PFSK-1 (cell line): Measurements from ENCODE around the gene PALLD.

Experiments
- FOXP2 ChIP-seq: optimal IDR thresholded peaks from 2 replicates; pipeline ENCODE3; 2011; ENCODE audit warnings: borderline replicate concordance, control low read depth, inconsistent platforms; ENCODE audit not compliant: insufficient read depth; ENCODE audit errors: extremely low read length, extremely low read depth
- POLR2AphosphoS5 ChIP-seq: IDR thresholded peaks from 2 replicates; pipeline ENCODE4 v1.6.1; 2012; ENCODE audit warnings: low read depth, mild to moderate bottlenecking, control low read depth, low read length, moderate library complexity
- REST ChIP-seq, 2 experiments: IDR thresholded peaks; 2 replicates each; pipeline versions ENCODE4 v1.6.1 to v1.8.0; 2011 to 2012; ENCODE audit warnings: low read depth in 2 of 2, low read length in 2 of 2, control low read depth in 1 of 2, inconsistent platforms in 1 of 2, mild to moderate bottlenecking in 1 of 2, moderate library complexity in 1 of 2; ENCODE audit not compliant: insufficient read depth in 1 of 2
- SIN3A ChIP-seq: IDR thresholded peaks from 2 replicates; pipeline ENCODE4 v1.6.1; 2012; ENCODE audit warnings: mild to moderate bottlenecking, low read length, moderate library complexity, borderline replicate concordance; ENCODE audit not compliant: insufficient read depth
- TAF1 ChIP-seq: IDR thresholded peaks from 2 replicates; pipeline ENCODE4 v1.6.1; 2012; ENCODE audit warnings: low read length, control low read depth, borderline replicate concordance; ENCODE audit not compliant: insufficient read depth

GRCh38 chr4:168540086-168540485, 43.2 kb downstream of the PALLD start:
- TF ChIP-seq SIN3A (no peak), POLR2AphosphoS5 (no peak), REST (IDR thresholded peaks at IDR 0.05; ENCODE audit: insufficient read depth in 1 of 2, low read depth in 2 of 2, low read length in 2 of 2) (no peak), TAF1 (no peak), FOXP2 (no peak)
